DMS53 (cell line): ENCODE data around the gene ZBTB20.

Source experiments
- DNase-seq: peaks from one replicate; lab custom pipeline; 2025; lab: John Stamatoyannopoulos, UW

Gene ZBTB20

GRCh38 chr3:115087512-115087911 is 59.6 kb downstream of the ZBTB20 start:
- no peak for DNase-seq

GRCh38 chr3:115086344-115086743 is 60.7 kb downstream of the ZBTB20 start:
- no peak for DNase-seq

- no peak for DNase-seq
Observed at GRCh38 chr3:115085197-115085865, 61.8 kb downstream of the ZBTB20 start.

- no peak for DNase-seq
Observed at GRCh38 chr3:115084686-115085085, 62.4 kb downstream of the ZBTB20 start.

GRCh38 chr3:115082260-115082659 is 64.8 kb downstream of the ZBTB20 start:
- no peak for DNase-seq

GRCh38 chr3:115081444-115081843 is 65.6 kb downstream of the ZBTB20 start:
- DNase-seq, result no peak

GRCh38 chr3:115077501-115078250 is 69.4 kb downstream of the ZBTB20 start:
- no peak for DNase-seq

GRCh38 chr3:115074502-115074901 is 72.6 kb downstream of the ZBTB20 start:
- no peak for DNase-seq

GRCh38 chr3:115072265-115073021 is 74.6 kb downstream of the ZBTB20 start:
- peak; percentile 49 for DNase-seq

- DNase-seq, result no peak
Observed at GRCh38 chr3:115071601-115072000, 75.5 kb downstream of the ZBTB20 start.

GRCh38 chr3:115071166-115071565 is 75.9 kb downstream of the ZBTB20 start:
- no peak for DNase-seq

GRCh38 chr3:115068799-115069198 is 78.3 kb downstream of the ZBTB20 start:
- DNase-seq, result no peak

GRCh38 chr3:115062412-115062956 is 84.6 kb downstream of the ZBTB20 start:
- no peak for DNase-seq

- no peak for DNase-seq
Observed at GRCh38 chr3:115062009-115062408, 85.1 kb downstream of the ZBTB20 start.

GRCh38 chr3:115052906-115053305 is 94.2 kb downstream of the ZBTB20 start:
- no peak for DNase-seq

GRCh38 chr3:115042351-115042750 is 104.7 kb downstream of the ZBTB20 start:
- no peak for DNase-seq

- peak; percentile 56 for DNase-seq
Observed at GRCh38 chr3:115040673-115041286, 106.3 kb downstream of the ZBTB20 start.

GRCh38 chr3:115040246-115040645 is 106.8 kb downstream of the ZBTB20 start:
- no peak for DNase-seq

GRCh38 chr3:115038817-115039216 is 108.3 kb downstream of the ZBTB20 start:
- DNase-seq, result no peak

GRCh38 chr3:115022835-115023398 is 124.2 kb downstream of the ZBTB20 start:
- peak; percentile 59 for DNase-seq

GRCh38 chr3:115022199-115022598 is 124.9 kb downstream of the ZBTB20 start:
- no peak for DNase-seq

GRCh38 chr3:115021061-115021460 is 126.0 kb downstream of the ZBTB20 start:
- DNase-seq, result no peak
